GM19328 (cell line): ENCODE results near the gene TMEM37.

Experiments
- ATAC-seq: cut with Tn5 transposase; IDR thresholded peaks from one replicate; pipeline ENCODE4 v1.9.1; 2021; ENCODE audit warnings: mild to moderate bottlenecking, moderate library complexity; ENCODE audit not compliant: unreplicated experiment

The TMEM37 gene

DNA sequence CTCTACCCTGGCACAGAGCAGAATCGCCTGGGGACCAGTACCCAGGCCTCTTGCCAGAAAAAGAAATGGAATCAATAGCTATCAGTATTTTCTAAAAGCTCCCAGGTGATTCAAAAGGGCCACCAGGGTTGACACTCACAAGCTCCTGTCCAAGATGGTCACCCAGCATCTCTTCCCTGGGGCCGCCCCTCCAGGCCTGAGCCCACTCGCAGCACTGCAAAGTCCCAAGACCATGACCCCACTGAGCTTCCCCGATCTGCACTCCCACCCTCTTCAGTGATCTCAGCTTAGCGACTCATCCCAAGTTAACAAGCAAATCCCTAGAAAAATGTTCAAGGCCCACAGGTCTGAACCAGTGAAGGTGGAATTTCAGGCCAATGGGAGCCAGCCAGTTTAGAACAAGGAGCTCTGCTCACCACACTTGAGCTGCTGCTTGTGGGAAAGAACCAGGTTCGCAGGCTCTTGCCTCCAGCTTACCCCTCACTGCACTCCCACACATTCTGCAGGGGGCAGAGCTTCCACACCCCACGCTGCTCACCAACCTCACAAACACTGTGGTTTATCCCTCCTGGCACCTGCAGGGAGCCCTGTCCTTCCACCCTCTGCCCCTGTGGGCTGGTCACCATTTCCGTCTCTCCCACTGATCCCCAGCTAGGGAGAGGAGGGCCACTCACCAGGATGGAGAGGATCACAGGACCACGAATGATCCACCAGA, 19.8 kb downstream of the TMEM37 start:
- no peak for ATAC-seq

DNA sequence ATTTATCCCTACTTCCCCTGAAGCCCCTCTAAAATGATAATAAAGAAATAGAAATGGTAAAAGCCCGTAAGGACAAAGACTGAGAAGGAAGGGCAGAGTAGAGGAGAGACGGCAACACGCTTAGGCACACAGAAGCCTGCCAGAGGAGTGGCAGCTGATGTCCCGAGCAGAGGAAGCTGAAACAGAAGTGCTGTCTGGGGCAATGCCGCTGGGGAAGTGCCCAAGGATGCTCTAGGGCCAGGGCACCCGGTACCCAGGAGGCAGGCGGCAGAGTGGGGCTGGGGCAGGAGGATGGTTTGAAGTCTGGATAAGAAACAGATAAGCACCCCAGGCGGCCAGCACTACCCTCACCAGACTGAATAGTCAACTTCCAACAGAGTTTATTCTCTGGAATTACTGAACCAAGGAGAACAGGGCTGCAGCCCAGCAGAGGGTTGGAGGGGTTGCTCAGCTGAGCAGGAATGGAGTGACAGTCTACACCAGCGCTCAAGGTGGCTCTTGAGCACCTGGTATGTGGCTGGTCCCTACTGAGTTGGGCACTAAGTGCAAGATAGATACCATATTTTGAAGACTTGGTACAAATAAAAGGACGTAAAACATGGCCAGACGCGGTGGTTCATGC, 22.4 kb downstream of the TMEM37 start:
- ATAC-seq: no peak

DNA sequence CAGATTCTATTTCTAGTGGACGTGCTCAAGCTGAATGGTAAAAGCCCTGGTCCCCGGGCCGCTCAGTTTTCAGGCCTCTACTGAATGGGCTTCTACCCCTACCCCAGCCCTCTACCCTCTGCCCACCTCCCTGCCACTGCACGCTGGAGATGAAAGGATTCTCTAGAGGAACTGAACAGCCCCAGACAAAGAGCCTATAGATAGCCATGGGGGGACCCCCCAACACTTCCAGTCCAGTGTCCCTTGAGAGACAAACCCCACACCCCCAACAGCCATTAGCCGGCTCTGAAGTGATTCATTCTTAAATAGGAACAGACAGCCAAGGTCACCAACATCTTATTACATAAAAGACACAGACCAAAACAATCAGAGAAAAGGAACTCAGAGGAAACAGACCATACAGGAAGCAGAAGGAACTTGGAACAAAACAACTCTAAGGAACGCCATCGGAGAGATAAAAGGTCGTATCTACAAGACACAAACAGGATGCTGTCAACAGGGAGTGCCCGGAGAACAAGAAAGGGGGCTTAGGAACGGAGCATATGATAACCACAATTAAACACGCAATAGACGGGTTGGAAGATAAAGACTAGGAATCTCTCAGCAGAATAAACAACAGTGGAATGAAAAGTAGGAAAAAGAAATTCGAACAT, 23.5 kb downstream of the TMEM37 start:
- no peak for ATAC-seq

DNA sequence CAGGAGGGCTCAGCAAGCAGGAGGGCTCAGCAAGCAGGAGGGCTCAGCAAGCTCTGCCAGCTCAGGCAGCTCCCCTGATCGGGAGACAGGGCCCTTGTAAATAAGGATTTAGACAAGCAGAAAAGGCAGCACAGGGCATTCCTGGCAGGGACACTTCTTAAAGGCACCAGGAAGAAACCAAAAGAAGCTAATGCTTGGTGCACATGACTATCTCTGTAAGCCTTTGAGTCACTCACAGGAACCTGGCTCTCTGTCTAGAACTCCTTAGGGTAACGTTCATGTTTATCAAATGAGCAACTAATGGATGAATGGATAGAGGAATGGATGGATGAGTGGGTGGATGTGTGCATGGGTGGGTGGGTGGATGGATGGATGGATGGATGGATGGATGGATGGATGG, 28.4 kb downstream of the TMEM37 start:
- ATAC-seq: no peak

DNA sequence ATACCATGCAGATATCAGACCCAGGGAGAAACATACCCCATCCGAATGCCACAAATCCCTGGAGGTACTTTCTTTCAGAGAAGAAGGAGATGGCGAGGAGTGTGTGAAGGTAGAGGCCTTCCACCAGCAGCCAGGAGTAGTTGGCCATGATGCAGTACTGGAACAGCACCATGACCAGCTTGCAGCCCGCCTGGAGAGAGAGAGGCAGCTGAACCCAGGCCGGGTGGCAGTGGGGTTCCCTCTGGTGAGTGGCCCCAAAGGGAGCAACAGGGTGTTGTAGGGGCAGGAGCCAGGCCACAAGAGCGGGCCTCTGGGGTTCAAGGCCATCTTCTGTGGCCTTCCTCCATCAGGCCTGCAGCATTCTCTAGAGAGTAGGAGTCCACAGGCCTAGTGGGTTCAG, 30.2 kb downstream of the TMEM37 start:
- no peak for ATAC-seq

DNA sequence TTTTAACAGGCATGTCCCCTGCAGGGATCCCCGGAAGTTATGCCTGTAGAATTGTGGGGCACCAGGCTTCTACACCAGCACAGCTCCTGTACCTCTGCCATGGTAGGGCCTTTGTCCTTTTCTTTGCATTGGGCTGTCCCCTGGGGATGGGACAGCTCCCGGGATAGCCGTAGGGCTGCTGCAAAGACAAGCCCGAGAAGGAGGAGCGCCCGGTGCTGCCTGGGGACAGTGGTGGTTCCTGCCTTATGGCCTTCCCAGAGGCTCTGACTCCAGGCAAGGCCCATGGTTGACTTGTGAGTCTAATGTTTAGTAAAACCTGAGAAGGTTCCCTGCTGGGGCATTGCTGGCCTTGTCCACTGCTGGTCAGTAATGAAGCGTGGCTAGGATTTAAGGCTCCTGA, 30.9 kb downstream of the TMEM37 start:
- ATAC-seq: no peak

DNA sequence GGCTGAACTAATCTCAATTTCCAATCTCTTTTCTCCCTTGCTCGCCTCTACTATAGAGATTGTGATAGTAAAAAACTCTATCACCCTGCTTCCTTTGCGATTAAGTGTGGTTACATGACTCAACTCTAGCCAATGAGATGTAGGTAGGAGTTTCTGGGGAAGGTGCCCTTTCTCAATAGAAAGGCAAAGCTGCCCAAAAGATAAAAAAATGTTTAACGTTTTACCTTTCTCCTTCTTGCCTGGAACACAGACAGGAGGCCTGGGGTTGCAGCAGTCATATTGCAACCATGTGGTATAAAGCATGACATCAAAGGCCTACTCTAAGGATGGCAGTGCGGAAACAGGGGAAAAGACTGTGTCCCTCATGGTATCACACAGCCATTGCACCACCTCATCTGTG, 31.5 kb downstream of the TMEM37 start:
- ATAC-seq: no peak

DNA sequence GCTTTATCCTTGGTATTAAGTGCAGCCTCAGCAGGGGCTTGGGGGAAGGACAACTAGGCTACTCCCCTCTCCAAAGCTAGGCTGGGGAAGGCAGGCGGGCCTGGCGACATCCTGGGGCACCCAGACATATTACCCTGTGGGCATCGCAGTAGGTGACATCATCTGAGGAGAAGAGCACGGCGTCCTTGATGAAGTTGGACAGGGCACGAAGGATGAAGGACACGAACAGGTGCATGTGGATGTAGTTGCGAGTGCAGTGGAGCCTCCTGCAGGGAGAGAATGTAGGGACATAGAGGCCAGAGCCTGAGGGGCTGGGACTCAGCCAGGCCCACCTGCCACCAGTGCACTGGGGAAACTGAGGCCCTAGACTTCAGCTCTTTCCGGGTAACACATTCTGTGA, 32.3 kb downstream of the TMEM37 start:
- no peak for ATAC-seq

DNA sequence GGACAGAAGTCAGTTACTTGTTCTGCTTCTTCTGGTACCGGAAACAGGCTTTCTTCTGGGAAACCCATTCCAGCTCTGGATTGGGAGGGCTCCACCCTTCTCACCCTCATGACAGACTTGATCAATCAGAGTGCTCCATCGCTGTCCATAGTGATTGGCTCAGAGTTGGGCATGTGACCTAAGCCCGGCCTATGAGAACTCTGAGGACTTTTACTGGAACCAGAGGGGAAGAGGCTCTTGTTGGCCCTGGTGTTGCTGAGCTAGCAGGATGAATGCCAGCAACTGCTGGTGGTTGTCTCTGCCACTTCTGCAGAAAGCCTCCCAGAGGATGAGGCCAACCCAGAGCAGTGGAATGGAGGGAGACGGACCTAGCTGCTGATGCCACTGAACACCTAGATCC, 33.3 kb downstream of the TMEM37 start:
- no peak for ATAC-seq

DNA sequence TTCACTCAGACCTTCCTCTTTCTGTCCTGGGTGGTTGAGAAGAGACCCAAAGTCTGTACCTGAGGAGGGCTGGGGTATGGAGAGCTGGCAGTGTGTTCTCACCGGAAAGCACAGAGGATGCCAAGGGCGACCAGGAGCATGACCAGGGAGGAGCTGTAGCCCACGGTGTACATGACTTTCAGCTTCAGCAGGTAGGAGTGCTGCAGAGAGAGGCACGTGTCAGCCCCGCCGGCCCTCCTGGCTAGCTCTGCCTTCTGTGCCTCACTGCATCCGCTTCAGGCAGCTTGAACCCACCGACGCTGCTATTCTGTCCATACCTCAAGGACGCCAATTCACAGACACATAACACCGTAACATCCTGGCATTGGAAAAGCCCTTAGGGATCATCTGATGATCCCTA, 34.0 kb downstream of the TMEM37 start:
- ATAC-seq: no peak

DNA sequence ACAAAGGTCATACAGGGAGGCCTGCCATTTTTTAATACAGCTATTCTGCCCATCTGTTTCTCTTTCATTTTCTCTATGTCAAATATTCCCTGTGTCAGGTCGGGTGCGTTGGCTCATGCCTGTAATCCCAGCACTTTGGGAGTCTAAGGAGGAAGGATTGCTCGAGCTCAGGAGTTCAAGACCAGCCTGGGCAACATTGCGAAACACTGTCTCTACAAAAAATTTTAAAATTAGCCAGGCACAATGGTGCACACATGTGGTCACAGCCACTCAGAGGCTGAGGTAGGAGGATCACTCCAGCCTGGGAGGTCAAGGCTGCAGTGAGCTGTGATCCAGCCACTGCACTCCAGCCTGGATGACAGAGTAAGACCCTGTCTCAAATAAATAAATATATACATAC, 34.7 kb downstream of the TMEM37 start:
- ATAC-seq: no peak

DNA sequence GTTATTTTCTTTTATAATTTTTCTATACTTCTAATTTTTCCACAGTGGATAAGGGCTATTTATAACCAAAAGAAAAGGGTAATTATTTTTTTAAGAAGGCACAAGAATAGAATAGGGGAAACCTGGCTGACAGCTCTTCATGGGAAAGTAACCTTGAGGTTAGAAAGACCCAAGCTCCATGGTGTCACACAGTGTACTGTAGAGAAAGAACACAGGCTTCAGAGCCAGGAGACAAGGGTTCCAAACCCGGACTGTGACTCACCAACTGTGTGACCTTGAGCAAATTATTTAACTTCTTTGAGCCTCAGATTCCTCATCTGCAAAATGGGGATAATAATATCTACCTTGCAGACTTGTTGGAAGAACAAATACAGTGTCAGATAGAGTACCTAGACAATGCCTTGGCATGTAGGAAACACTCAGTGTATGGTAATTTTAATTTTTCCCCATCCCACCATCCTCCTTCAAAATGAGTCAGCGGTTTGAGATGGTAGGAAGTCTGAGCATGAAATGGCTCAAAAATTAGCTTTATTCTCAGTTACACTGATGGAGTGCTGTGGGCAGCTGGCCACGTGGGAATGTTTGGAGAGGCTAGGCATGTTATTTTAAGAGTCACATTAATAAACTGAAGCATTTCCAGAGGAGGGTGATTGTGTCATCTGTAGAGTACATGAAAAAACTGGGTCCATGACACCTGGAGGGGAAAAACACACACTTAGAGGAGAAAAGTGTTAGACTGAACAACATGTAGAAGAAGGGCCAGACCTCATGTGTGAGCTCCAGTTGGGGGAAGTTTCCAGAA, 36.7 kb downstream of the TMEM37 start:
- ATAC-seq: no peak

DNA sequence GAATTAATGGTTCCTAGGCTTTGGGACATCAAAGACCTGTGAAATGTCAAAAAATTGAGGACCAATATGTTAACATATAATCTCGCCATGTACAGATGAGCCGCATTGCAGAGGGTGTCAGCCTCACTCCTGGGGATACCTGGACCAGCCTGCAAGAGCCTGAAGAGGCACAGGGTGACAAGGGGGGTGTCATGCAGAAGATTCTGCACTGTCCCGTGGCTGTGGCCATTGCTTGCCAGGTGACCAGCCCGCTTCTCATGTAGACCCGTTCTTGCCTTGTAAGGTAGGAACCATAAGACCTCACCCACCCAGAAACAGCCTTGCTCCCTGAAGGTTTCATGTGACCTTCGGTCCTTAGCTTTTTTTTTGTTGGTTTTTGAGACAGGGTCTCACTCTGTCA, 37.5 kb downstream of the TMEM37 start:
- no peak for ATAC-seq

DNA sequence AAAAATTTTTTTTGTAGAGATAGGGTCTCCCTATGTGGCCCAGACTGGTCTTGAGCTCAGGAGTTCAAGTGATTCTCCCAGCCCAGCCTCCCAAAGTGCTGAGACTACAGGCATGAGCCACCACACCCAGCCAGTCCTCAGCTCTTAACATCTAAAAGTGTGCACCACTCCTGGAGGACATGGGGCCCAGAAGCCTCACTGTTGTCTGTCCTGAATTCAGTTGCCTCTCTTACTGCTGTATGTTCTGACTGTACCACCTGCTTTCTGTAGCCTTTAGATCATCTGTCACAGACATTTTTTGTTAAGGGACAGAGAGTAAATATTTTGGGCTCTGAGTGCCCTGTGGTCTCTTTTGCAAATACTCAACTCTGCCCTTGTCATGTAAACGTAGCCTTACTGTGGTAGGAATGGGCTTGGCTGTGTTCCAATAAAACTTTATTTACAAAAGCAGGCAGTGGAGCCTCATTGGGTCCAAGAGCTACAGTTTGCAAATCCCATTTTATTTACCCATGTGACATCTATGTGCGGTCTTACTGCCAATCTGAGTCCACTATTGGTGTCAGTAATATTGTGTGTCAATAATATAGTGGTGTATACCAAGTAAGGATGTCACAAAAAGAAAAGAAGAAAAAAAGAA, 38.1 kb downstream of the TMEM37 start:
- no peak for ATAC-seq

DNA sequence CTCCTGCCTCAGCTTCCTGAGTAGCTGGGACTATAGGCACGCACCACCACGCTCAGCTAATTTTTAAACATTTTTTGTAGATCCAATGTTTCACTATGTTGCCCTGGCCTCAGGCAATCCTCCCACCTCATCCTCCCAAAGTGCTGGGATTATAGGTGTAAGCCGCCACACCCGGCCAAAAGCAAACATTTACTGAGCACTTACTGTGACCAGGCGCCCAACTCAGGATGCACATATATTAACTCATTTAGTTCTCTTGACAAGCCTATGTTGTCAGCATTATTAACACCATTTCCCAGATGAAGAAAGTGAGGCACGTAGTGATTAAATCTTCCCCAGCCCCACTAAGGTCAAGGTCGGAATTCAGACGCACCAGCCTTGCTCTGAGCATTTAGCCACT, 41.1 kb downstream of the TMEM37 start:
- no peak for ATAC-seq

DNA sequence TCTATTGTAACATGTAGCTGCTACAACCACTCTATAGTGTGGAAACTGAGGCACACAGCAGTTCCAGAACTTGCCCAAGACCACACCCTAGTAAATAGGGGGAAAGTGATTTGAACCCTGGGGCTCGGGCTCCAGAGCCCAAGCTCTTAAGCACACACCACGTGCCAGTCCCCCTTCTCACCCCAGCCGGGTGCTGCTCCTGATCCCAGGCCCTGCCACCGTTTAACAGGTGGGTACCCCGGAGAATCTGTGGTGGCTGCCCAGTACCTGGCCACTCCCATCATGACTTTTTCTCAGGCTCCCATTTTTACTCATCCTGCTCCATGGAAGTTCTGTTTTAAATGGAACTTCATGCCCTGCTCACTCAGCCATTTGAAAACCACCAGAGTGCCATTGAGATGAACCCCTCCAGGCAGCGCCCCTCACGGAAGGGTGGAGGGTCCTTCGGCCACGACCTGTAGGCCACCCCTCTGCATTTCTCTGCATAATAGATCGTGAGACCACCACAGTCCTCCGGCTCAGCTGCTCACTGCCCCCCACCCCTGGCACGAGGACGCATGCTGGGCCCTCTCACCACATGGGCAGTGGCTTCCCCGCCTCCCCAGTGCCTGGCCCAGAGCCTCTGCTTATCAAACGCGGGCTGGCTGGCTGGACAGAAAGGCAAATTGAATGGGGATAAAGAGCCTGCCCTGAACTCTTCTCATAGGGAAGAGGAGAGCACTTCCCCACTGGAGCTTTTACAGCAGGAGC, 42.1 kb downstream of the TMEM37 start:
- ATAC-seq: no peak

DNA sequence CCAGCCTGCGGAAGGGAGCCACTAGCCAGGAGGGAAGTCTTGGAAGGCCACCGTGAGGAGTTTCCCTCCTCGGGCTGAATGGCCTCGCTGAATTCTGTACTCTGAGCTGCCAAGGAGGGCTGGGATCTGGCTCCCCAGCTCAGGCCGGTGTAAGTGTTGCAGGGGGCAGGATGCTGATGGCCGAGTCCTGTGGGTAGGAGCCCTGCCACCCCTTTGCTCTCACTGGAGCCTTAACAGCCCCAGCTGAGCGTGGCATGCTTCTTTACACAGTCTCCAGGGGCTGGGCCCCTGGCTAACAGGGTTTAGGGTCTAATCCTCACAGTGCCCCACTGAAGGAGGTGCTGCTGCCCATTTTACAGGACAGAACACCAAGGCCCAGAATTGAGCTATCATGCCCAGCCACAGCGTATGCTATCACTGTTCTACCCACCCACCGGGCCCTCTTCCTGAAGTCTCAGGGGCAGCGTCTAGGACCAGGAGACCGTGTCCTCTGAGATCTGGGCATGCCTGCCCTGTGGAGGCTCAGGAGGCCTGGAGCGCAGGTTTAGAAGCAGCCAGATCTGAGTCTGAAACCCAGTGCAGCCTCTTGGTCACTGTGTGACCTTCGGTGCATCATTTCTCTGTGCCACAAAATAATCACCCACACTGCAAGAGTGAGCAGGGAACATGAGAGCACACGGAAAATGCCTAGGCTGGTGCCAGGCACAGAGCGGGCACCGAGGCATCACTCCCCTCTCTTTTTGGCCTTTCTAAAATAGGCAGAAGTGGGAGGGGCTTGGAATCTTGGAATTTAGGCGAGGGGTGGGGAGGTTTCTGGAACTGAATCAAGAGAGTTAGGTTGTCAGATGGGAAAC, 42.9 kb downstream of the TMEM37 start:
- ATAC-seq: no peak

DNA sequence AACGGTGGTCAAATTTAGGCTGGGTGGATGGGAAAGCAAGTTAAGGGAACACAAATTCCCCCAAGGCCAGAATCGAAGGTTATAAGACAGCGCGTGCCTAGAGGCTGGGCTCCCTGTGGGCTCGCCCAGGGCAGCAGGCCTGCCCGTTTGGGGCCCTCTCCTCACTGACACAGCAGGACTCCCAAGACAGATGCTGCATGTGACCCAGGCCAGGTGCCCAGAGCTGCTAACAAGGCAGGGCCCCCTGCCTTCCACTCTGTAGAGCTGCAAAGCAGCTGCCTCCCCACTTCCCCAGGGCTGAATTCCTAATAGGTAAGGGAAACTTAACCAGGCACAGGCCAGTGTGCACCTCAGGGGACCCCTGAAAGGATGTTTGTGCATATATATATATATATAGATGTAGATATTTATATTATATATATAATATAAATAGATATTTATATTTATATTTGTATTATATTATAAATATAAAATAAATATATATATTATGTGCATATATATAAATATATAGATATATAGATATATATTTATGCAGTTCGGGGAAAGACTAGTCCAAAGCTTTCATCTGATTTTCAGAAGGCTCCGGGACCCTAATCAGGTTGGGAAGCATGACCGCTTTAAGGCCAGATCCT, 43.7 kb downstream of the TMEM37 start:
- ATAC-seq: no peak

DNA sequence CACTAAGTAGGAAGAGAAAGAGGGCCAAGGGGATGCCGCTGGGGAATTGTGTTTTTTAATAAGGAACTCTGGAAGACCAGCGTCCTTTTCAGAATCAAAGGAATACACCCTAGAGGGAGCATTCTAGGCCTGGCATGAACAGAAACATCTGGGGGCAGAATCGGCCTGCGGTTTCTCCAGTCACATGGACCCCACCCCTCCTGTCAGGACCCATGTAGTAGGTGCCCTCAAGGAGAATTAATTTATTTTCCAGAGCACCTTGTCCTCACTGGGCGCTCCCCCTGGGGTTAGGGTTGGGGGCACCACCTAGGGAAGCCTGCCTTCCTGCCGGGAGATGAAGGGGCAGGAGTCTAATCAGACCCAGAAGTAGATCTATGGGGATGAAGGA, 44.2 kb downstream of the TMEM37 start:
- no peak for ATAC-seq
